RPMI8226 (cell line): ENCODE data around the gene FILIP1L.
"Not testable (repeated sequence)": the region's sequence is repeated elsewhere in the genome, so short reads cannot be mapped to it uniquely, and the experiment has no call there.

Experiments
- DNase-seq: peaks from one replicate; pipeline ENCODE4 v3.0.0-alpha.2; 2015

The FILIP1L gene

DNA sequence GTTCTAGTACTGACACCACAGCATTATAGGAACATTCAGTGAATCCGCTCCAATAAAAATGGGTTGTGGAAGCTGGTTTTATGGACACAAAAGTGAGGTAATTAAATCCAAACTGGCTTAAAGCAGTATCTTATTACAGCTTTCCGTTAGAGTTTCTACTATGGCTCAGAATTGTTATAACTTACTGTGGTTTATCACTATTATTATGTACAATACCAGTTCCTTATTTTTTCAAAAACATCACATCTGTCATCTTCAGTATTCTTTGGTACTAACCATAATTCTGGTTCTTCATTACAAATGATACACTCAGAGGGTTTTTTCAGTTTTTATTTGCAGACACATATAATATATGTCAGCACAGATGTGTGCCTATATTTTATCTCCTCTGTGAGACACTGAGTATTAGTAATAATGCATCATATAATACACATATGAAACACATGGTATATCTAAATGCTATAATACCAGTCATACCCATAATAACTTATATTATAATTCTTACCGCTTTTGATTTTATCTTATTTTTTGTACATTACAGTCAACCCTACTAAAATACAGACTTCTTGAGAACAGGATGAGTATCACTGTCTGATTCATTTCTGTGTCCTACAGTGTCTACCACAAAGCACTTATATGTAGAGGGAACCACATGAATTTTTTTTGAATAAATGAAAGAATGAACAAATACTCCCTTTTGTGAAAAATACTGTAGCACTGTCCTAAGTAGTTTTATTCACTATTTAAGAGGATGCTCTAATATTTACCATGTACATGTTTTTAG, 257.7 kb downstream of the FILIP1L start:
- no peak for DNase-seq

- no peak for DNase-seq
These were observed 258.4 kb downstream of the FILIP1L start for GRCh38 chr3:99855900-99856299.

DNA sequence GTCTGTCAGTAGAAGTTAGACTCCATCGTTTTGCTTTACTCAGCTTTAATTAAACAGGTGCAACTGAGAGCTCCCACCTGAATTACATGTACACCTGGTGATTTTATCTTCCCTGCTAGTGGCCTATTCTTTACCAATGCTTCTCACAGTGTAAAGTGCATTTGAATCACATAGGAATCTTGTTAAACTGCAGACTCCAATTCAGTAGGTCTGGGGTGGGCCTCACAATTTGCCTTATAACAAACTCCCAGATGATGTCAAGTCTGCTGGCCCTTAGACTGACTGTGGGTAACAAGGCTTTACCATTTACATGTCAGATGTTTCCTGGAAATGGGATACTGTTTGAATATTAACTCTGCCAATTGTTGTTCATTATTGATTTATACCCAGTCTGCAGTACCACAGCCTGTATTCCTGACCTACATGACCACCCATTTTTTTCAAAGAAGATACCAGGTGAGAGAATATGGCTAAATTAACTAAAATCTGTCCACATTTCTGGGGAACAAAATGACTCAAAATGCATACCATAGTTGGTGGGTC, 259.5 kb downstream of the FILIP1L start:
- DNase-seq: no peak

- no peak for DNase-seq
These were observed 261.4 kb downstream of the FILIP1L start for GRCh38 chr3:99852851-99853250.

DNA sequence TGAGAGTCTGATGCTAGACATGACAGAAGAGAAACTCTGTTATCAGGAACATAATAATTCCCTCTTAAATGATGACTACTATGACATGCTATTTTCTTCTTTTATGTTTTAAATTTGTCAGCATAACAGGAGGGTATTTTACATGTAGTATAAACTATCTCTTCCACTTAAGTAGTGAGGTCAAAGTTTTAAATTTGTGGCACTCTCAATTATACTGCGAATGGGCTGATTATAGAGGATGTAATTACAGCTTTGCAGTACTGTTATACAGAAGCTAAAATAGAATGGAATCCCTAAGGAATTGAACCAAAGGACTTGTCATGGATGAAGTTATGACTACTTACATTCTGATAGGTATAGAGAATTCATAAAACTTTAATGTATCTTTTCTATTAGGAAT, 262.3 kb downstream of the FILIP1L start:
- no peak for DNase-seq

- no peak for DNase-seq
These were observed 263.7 kb downstream of the FILIP1L start for GRCh38 chr3:99850608-99851007.

- DNase-seq: no peak
These were observed 265.9 kb downstream of the FILIP1L start for GRCh38 chr3:99848433-99848832.

DNA sequence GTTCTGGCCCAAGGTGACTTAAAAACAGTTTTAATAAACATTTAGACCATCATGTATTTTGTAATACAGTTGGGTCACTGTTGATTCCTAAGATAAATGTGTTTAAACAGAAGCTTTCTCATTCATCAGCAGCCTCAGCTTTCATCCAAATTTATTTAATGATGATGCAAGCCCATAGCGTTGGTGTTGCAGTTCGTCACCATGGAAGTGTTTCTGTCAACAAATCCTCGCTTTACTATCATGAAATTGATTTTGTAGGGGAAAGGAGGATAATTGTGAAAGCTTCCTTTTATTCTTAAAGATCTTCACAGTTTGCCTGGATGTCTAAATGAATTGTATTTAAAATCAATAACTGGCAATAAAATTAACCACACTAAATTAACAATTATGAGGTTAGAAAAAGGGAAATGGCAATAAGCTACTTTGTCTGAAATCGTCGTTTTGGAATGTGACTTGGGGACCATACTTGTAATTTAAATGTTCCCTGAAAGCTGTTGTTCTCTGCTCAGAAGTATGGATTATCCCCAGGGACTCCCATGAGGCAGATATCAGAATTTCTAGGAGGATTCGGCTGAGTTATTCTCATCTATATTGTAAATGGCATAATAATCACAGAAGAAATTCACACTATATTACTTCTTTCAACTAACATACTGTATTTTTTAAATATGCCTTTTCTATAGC, 267.7 kb downstream of the FILIP1L start:
- no peak for DNase-seq

DNA sequence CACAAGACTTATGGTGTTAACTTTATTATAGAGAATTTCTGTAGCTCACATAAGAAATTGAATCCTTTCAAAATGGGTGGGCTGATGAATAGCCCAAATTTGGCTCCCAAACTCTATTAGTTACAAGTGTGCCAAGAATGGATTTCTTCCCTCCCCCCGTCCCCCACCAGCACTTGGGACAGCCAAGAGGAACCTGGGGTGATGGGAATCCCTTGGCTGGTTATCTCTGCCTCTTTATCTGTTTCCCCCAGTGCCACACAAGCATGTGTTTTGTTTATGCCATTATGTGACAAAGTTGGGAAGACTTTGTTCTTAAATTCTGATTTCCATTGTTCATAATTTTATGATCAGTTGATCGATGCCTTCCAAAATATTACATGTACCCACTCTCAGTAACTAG, 268.3 kb downstream of the FILIP1L start:
- no peak for DNase-seq

GRCh38 chr3:99845331-99845730, 269.0 kb downstream of the FILIP1L start:
- DNase-seq: no peak

DNA sequence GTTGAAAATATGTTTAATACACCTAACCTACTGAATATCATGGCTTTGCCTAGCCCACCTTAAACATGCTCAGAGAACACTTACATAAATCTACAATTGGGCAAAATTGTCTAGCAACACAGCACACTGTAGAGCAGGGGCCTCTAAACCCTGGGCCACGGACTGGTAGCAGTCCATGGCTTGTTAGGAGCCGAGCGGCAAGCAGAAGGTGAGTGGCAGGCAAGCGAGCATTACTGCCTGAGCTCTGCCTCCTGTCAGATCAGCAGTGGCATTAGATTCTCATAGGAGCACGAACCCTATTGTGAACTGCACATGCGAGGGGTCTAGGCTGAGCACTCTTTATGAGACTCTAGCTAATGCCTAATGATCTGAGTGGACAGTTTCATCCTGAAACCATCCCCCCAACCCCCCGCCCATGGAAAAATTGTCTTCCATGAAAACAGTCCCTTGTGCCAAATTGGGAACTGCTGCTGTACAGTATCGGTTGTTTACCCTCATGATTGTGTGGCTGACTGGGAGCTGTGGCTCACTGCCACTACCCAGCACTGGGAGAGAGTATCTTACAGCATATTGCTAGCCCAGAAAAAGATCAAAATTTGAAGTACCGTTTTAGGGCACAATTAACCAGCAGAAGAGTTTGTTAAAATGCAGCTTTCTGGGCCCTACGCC, 270.6 kb downstream of the FILIP1L start:
- DNase-seq: no peak

- DNase-seq: no peak
These were observed 271.3 kb downstream of the FILIP1L start for GRCh38 chr3:99842826-99843589.

GRCh38 chr3:99841949-99842348, 272.4 kb downstream of the FILIP1L start:
- not testable (repeated sequence) for DNase-seq

DNA sequence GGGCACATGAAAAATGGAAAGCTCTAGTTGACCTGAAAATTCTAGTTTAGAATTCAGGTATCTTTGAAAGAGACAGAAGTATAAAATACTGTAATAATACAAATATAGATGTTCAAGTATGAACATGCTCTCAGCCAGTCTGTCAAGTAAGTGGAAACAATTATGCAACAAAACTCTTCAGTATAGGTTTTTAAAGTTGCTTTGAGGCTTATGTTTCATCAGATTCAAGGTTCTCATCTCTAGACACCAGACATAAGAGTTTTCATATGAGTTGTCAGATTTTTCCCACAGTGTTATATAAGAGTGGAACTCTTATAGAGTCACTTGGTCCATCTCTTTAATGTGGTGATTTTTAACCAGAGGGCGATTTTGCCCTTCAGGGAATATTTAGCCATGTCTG, 274.7 kb downstream of the FILIP1L start:
- DNase-seq: no peak

DNA sequence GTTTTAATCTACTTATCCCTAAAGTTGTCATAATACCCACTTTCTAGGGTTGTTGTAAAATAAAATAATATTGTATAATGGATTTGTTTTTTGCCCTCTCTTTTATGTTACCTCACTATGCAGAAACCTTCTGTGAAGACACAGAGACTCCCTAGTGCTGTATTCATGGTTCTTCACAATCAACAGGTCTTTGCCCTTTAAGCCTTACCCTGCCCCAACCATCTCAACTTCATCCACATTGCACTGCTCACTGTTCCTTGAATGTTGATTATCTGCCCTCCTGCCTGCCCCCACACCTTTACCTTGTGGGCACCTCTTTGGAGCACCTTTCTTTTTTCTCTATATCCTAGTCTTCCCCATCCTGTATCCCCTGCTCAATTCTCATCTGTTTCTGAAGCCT, 275.5 kb downstream of the FILIP1L start:
- DNase-seq: no peak

GRCh38 chr3:99837715-99838114, 276.6 kb downstream of the FILIP1L start:
- no peak for DNase-seq

DNA sequence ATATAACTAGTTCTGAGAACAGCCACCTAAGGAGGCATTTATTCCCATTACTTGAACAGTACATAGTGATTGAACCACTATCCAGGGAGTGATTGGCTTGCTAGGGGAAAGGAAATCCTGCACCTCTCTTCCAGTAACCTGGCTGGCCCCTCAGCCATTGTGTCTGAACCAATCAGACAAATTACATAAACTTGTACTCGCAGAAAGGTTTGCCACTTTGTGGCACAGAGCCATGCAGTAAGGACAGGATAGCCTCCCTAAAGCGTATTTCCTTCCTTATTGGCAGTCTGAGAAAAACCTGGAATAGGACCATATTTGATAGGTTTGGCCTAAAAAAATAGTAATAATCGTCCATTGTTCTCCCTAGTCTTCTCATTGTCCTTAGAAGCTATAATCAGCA, 277.6 kb downstream of the FILIP1L start:
- no peak for DNase-seq

DNA sequence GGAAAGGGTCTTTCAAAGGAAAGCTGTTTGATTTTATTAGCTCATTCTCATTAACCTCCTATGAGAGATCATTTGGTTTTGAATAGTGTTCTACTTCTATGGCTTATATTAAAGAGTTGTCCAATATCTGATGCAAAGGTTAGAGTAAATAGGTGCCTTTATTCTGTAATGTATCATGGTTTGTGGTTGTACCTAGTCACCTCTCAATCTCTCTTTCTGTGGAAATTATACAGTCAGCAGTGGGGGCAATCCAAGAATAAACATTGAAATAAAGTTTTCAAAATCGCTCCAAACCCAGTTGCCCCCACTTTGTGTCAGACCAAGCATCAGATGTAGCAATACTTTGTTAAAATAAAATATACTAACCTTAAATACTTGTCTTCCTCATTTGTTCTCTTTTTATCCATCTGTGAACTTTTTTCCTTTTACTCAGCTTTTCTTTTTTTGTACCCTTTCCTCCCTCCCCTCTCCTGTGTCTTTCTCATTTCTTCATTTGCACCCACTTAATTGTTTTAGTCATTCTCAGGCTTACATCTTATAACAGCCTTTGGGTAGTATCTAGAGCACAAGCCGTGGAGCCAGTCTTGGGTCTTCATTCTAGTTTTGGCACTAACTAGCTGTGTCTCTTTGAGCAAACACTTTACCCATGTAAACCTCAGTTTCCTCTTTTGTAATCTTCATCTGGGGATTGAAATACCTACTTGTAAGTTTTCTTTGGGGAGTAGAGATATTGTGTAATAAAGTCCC, 279.9 kb downstream of the FILIP1L start:
- no peak for DNase-seq

- DNase-seq: no peak
These were observed 280.6 kb downstream of the FILIP1L start for GRCh38 chr3:99833617-99834205.

- DNase-seq: no peak
These were observed 284.5 kb downstream of the FILIP1L start for GRCh38 chr3:99829844-99830243.

- DNase-seq: no peak
These were observed 289.2 kb downstream of the FILIP1L start for GRCh38 chr3:99825004-99825640.
